GM13977 (cell line): ENCODE data around the gene ADAMTSL5.

Source experiments
- DNase-seq: peaks from one replicate; pipeline ENCODE4 v3.0.0; 2012; ENCODE audit warnings: low spot score
- CTCF ChIP-seq: IDR thresholded peaks from 2 replicates; pipeline ENCODE4 v1.5.1; 2012; ENCODE audit warnings: mild to moderate bottlenecking, control low read depth; ENCODE audit not compliant: insufficient read depth; ENCODE audit errors: extremely low read depth, missing control alignments
- in situ Hi-C: fragments of 300-500 bp; cut with MboI; formaldehyde crosslinking; loops from one replicate; pipeline ENCODE4 v1.12.0; 2022; ENCODE audit warnings: low sequenced_read_pairs, low pct_unique_long_range_greater_than_20kb, mixed read lengths, inconsistent platforms; ENCODE audit not compliant: unreplicated experiment

Gene ADAMTSL5

GRCh38 chr19:1471515-1472160 lies 41.2 kb downstream of the ADAMTSL5 start:
- in situ Hi-C loops = no loop called here
- peak; percentile 16 for TF ChIP-seq CTCF

GRCh38 chr19:1471010-1471514 lies 41.8 kb downstream of the ADAMTSL5 start:
- peak; percentile 70 for DNase-seq
- TF ChIP-seq CTCF = no peak
- in situ Hi-C loops = no loop called here

More at GRCh38 chr19:1471515-1472160, 41.2 kb downstream of the ADAMTSL5 start:
- DNase-seq = no peak

GRCh38 chr19:1470305-1471009 lies 42.4 kb downstream of the ADAMTSL5 start:
- DNase-seq = peak; percentile 88
- no peak for TF ChIP-seq CTCF
- in situ Hi-C loops = no loop called here

GRCh38 chr19:1470055-1470304 lies 42.8 kb downstream of the ADAMTSL5 start:
- in situ Hi-C loops = no loop called here
- no peak for DNase-seq
- TF ChIP-seq CTCF = no peak

GRCh38 chr19:1469255-1470054 lies 43.4 kb downstream of the ADAMTSL5 start:
- in situ Hi-C loops = no loop called here
- DNase-seq = no peak
- TF ChIP-seq CTCF = no peak

DNA sequence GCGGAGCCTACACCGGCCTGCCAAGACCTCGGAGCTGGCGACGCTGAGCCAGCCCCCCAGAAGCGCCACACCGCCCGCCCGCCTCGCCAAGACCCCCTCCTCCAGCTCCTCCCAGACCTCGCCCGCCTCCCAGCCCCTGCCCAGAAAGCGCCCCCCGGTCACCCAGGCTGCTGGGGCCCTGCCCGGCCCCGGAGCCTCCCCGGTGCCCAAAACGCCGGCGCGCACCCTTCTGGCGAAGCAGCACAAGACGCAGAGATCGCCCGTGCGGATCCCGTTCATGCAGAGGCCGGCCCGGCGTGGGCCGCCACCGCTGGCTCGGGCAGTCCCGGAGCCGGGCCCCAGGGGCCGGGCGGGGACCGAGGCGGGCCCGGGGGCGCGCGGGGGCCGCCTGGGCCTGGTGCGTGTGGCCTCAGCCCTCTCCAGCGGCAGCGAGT lies 44.0 kb downstream of the ADAMTSL5 start:
- DNase-seq = no peak
- in situ Hi-C loops = no loop called here
- peak; percentile 31 for TF ChIP-seq CTCF
